A673 (cell line): Measurements from ENCODE around the gene BCAM.

Experiments used
- EZH2 ChIP-seq: fragments of 200-600 bp; sonication (generic); IDR thresholded peaks from 2 replicates; pipeline ENCODE4 v1.6.1; 2017; ENCODE audit warnings: borderline replicate concordance, low read depth, mild to moderate bottlenecking, mixed read lengths, antibody characterized with exemption, low read length; ENCODE audit not compliant: poor library complexity, severe bottlenecking
- TF ChIP-seq, protein P1 (sequence below): fragments of 300-800, 200-600 bp; sonication (generic); conservative IDR thresholded peaks from 2 replicates; pipeline ENCODE4 v1.5.1; 2017; ENCODE audit warnings: low read depth, mild to moderate bottlenecking, antibody characterized with exemption, low read length, moderate library complexity, mixed read lengths

DNA sequence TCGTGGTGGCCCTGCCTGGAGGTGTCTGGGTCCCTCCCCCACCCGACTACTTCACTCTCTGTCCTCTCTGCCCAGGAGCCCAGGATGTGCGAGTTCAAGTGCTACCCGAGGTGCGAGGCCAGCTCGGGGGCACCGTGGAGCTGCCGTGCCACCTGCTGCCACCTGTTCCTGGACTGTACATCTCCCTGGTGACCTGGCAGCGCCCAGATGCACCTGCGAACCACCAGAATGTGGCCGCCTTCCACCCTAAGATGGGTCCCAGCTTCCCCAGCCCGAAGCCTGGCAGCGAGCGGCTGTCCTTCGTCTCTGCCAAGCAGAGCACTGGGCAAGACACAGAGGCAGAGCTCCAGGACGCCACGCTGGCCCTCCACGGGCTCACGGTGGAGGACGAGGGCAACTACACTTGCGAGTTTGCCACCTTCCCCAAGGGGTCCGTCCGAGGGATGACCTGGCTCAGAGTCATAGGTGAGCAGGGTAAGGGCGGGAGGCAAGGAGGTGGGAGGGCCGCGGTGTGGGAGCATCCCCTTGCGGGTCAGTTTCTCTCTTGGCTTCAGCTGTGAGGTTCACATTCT is 56.4 kb downstream of the BCAM start:
- no peak for TF ChIP-seq EZH2
- TF ChIP-seq, protein P1, sequence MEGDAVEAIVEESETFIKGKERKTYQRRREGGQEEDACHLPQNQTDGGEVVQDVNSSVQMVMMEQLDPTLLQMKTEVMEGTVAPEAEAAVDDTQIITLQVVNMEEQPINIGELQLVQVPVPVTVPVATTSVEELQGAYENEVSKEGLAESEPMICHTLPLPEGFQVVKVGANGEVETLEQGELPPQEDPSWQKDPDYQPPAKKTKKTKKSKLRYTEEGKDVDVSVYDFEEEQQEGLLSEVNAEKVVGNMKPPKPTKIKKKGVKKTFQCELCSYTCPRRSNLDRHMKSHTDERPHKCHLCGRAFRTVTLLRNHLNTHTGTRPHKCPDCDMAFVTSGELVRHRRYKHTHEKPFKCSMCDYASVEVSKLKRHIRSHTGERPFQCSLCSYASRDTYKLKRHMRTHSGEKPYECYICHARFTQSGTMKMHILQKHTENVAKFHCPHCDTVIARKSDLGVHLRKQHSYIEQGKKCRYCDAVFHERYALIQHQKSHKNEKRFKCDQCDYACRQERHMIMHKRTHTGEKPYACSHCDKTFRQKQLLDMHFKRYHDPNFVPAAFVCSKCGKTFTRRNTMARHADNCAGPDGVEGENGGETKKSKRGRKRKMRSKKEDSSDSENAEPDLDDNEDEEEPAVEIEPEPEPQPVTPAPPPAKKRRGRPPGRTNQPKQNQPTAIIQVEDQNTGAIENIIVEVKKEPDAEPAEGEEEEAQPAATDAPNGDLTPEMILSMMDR: no peak
